NCI-H524 treated with DMSO at 0.1 percent for 48 hours (cell line): Measurements from ENCODE around the gene LRRC74A.

ENCODE experiments used
- DNase-seq: peaks from one replicate; lab custom pipeline; 2025; lab: John Stamatoyannopoulos, UW

LRRC74A gene

GRCh38 chr14:76826122-76826521 lies at the start of gene LRRC74A:
TSS of gene LRRC74A (plus strand) at chr14:76826408. CDS start at chr14:76826698, 290 bp downstream.
- DNase-seq, result no peak

DNA sequence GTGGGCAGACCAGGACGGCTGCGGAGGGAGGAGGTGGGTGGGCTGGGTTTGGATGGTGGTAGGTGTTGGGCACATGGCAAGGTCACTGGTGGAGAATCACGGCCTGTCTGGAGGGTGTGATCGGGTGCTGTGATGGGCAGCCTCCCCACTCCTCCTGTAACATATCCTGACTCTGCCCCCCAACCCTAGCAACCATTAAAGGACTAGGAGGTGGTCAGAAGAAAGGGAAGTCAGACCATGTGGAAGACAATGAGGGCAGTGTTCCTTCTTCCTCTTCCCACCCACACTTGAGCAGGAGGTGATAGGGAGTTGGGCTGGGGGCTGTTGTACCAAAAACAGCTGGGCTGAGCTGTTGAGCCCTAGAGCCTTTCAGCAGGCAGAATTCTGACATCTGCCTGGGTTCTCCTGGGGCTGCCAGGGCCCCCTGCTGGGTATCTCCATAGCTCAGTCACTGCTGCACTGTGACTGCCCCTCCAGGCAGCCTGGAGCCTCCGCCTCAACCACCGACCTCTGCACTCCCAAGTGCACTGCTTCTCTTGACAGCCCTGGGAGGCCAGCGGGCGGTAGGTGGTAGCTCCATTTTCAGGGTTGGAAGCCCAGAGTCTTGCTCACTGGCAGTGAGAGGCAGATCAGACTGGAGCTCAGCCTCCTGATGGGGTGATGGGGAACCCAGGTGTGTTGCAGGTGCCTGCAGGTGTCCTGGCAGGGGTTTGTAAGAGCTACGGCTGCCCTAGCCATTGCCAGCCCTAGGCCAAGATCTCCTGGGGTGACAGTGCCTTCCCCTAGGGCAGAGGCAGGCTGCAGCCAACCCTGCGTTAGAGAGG lies 49.6 kb upstream of the LRRC74A start:
- DNase-seq, result no peak

DNA sequence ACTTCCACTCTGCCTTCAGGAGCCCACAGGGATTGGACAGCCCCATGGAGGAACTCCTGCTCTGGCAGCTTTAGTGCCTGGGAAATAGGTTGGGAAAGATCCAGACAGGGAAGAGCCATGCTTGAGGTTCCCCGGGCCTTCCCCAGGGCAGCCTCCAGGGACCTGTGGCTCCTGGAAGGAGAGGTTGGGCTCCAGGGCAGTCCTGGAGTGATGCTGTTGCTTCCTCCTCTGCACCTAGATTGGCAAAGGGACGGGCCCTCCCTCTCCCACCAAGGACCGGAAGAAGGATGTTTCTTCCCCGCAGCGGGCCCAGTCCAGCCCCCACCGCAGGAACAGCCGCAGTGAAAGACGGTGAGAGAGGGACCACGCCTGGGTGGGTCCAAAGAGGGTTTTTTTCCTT lies 48.5 kb upstream of the LRRC74A start:
- no peak for DNase-seq

GRCh38 chr14:76778546-76779215 lies 47.5 kb upstream of the LRRC74A start:
- DNase-seq, result no peak

DNA sequence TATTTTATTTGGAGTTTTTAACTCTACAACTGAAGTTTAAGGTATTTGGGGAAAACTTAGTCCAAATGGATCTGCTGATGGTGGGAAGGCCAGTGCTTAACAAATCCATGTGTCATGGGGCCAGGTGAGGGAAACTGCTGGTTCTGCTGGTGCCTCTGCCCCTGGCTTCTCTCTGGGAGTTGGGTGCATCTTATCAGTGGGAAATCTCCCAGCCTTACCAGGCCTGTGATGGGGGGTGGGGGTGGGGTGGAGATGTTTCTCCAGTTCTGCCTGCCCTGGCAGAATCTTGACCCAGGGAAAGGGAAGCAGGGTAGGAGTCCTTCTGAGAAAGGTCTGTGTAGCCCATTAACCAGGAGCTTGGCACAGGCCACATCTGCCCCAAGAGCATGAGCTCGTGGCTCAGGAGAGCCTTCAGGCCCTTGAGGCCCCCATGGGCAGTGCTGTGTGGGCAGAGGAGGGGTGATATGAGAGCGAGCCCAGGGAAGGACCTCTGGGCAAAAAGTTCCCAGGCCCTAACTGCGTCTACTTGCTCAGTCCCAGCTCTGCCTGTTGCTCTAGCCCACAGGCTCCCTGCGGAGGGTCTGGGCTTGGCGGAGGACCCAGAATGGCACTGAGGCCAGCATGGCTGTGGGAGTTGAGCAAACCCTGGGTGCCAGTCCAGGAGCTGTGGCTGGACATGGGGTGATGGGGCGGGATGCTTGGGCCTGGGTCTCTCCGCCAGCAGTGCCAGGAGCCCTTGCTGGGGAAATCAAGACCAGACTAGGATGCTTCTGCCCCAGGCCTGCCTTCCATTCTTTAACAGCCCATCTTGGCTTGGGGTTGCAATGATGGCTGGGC lies 46.8 kb upstream of the LRRC74A start:
- no peak for DNase-seq

GRCh38 chr14:76780058-76780345 lies 46.2 kb upstream of the LRRC74A start:
- DNase-seq, result no peak

- DNase-seq, result no peak
These were observed 45.8 kb upstream of the LRRC74A start for GRCh38 chr14:76780360-76780759.

- no peak for DNase-seq
These were observed 45.1 kb upstream of the LRRC74A start for GRCh38 chr14:76780875-76781647.

DNA sequence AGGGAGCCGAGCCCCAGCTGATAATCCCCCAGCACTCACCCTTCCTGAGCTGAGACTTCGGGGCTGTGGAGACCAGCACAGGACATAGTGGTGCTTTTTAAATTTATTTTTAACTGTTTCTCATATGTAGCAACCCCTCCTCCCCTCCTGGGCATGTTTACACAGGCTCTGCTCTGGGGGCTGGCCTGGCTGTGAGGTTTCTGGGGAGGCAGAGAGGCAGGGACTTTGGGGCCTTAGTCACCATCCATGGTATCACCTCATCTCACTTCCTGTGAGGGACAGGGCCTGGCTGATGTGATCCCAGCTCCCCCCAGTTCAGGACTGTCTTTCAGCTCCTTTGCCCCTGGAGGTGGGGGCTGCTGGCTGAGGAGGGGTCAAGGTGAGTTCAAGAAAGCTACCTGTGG lies 44.6 kb upstream of the LRRC74A start:
- no peak for DNase-seq

- no peak for DNase-seq
These were observed 43.9 kb upstream of the LRRC74A start for GRCh38 chr14:76782115-76782884.

DNA sequence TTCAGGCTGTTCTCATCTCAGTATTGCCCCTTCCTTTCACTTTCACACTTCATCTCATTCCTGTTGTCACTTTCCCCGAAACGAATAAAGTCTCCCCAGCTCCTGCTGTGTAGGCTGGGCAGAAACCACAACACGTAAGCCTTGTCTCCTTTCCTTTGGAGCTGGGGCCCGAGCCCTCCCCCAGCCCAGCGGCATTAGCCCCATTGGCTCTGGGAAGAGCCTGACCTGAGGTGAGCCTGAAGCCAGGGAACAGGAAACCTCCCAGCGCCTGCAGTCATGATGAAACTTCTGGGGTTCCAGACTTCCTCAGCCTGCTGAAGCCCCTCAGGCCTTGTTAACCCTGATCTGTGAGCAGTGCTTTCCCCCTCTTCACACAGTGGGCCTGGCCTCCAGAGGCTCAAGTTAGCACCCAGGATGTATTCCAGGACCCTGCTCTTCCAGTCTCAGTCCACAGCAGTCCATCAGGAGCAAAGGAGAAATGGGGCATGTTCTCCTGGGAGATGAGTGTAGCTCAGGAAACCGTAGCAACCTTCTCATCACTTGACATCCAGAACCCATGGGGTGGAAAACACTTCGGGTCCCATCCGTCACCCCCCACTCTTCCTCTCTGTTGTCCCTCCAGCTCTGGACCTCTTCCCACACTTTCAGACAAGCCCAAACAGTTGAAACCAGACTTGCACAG lies 43.2 kb upstream of the LRRC74A start:
- DNase-seq, result no peak

GRCh38 chr14:76784266-76784874 lies 41.8 kb upstream of the LRRC74A start:
- no peak for DNase-seq

GRCh38 chr14:76784881-76785280 lies 41.3 kb upstream of the LRRC74A start:
- DNase-seq, result peak; percentile 54

DNA sequence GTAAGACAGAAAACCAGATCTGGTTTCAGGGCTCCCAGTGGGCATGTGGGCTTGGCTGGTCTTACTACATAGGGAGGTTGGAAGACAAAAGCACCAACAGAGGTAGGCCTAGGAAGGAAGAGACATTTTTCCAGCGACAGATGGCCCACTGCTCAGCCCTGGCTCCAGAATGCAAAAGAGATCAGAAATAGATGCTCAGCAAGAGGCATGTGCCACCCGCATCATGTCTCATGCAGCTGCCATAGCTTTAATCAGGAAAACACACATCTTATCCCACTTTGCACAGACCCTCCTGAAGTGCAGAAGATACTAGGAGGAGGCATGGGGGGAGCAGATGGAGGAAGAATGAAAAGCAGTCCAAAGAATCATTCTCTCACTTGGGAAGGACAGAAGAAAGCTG lies 39.6 kb upstream of the LRRC74A start:
- peak; percentile 92 for DNase-seq

DNA sequence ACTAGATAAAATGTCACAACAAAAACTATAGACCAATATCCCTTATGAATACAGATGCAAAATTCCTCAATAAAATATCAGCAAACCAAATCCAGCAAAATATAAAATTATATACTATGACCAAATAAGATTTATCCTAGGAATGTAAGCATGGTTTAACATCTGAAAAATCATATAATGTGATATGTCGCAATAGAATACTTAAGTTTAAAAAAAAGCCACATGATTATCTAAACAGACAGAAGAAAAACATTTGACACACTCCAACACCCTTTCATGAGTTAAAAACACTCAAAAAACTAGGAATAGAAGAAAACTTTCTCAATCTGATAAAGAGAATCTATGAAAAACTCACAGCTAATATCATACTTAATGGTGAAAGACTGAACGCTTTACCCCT lies 33.8 kb upstream of the LRRC74A start:
- DNase-seq, result no peak

- DNase-seq, result no peak
These were observed 32.9 kb upstream of the LRRC74A start for GRCh38 chr14:76793324-76793723.

- no peak for DNase-seq
These were observed 32.3 kb upstream of the LRRC74A start for GRCh38 chr14:76793956-76794355.

GRCh38 chr14:76806446-76806845 lies 19.8 kb upstream of the LRRC74A start:
- no peak for DNase-seq

DNA sequence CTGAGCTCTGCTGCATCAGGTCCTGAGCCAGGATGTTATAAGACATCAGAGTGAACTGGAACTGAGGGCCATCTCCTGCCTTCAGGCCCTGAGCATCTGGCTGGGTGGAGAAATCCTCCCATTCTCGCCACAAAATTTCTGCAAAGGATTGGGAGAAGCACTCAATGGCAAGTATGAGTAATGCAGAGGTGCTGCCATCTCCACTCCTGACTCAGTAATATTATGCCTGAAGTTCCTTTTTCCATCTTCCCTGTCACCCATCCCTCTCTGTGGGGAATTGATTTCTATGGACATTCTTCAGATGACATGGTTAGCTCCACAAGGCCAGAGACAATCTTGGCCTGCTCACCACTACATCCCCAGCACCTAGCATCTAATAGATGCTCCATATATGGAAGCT lies 18.2 kb upstream of the LRRC74A start:
- DNase-seq, result no peak

DNA sequence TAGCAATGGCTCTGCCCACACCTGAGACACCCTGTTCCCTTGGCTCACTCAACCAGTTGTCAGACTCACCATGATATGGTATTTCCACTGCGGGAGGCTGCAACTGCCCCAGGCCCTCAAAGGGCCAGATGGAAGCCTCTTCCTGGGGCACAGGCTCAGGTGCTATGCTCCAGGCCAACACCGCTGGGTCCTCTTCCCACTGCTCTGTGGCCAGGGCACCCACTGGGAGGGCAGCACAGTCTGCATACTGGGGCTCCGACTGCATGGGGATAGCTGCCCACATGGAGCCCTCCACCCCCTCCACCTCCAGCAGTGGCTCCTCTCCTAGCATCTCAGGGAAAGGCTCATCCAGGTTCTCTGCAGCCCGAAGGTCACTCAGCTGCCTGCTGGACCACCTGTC lies 17.2 kb upstream of the LRRC74A start:
- DNase-seq, result no peak
